OCI-LY1 (cell line): ENCODE results near the gene GPR3.

Experiments used
- CTCF ChIP-seq: fragments of 200-600 bp; sonication (generic), shearing (Covaris generic); IDR thresholded peaks from 2 replicates; pipeline ENCODE4 v1.5.1; 2017; ENCODE audit warnings: mild to moderate bottlenecking, antibody characterized with exemption, low read length, moderate library complexity, mixed read lengths
- EZH2 ChIP-seq: fragments of 200-600 bp; sonication (generic), shearing (Covaris generic); IDR thresholded peaks from 2 replicates; pipeline ENCODE4 v1.8.0; 2017; ENCODE audit warnings: borderline replicate concordance, mixed run types, mild to moderate bottlenecking, antibody characterized with exemption, low read length, moderate library complexity, mixed read lengths

- TF ChIP-seq CTCF (no peak), EZH2 (no peak)
Observed at GRCh38 chr1:27413004-27413403, 20.6 kb downstream of the GPR3 start.
